HepG2 (cell line): ENCODE results near the gene POLN.

Source experiments
- ARNT2 ChIP-seq: sonication (generic); formaldehyde crosslinking; IDR thresholded peaks from 2 replicates; pipeline ENCODE4 v1.8.0; 2022; ENCODE audit warnings: mild to moderate bottlenecking, low read depth, missing genetic modification reagents, moderate library complexity
- EP300 ChIP-seq, 3 experiments: sonication (generic) in 1 of 3; formaldehyde crosslinking in 1 of 3; IDR thresholded peaks; 2 replicates each; pipeline versions ENCODE4 v1.5.1 to v1.6.1; 2011 to 2020; ENCODE audit warnings: low read depth in 2 of 3, low read length in 2 of 3, borderline replicate concordance in 1 of 3, improper control_type of control experiment in 1 of 3, mild to moderate bottlenecking in 1 of 3, missing genetic modification reagents in 1 of 3, moderate library complexity in 1 of 3
- NFE2L1 ChIP-seq: sonication (generic); formaldehyde crosslinking; IDR thresholded peaks from 2 replicates; pipeline ENCODE4 v1.4.0; 2020; ENCODE audit warnings: missing genetic modification reagents, mild to moderate bottlenecking, borderline replicate concordance
- YY1 ChIP-seq: IDR thresholded peaks from 2 replicates; pipeline ENCODE4 v1.6.1; 2011; ENCODE audit warnings: low read length, low read depth, moderate library complexity, mild to moderate bottlenecking; ENCODE audit not compliant: insufficient read depth, insufficient replicate concordance
- TF ChIP-seq, protein P1 (sequence below): sonication (generic); formaldehyde crosslinking; IDR thresholded peaks from 2 replicates; pipeline ENCODE4 v1.5.1; 2020; ENCODE audit warnings: mild to moderate bottlenecking, missing genetic modification reagents

DNA sequence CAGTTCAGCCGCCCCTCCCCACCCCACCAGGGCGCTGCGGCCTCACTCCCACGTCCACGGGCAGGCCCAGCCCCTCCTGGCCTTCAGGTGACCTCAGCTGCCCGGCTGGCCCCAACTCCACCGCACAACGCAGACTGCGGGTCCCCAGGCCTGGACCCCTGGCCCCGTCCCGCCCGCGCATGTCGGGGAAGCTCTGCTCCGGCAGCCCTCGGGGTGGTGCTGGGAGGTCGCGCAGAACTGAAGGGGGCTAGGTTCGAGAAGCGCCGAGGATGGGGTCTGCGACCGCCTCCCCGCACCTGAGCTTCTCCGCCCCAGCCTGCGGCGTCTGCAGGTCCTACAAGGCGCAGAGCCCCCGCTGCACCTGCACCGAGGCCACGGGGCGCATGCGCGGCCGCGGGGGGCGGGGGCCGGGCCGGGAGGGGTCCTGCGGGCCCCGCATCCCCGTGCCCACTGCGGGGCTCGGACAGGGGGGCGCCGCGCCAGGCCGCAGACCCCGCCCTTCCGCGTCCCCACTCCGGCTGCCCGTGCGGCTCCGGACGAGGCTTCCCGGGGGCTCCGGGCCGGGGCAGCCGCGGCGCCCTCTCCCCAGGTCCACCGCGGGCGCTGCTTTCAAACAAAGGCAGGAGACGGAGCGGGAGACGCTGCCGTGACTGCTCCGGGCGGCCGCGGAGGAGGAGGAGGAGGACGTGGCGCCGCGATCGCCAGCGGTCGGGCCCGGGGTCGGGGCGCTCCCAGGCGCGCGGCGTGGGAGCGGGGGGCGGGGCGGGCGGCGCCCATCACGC is 183.5 kb downstream of the POLN start:
- TF ChIP-seq YY1 (no peak), NFE2L1 (no peak), ARNT2 (no peak), EP300 (IDR thresholded peaks at IDR 0.05; ENCODE audit: low read depth in 2 of 2, low read length in 2 of 2) (no peak), EP300 (CRISPR knock-in tag; IDR thresholded peaks at IDR 0.05; ENCODE audit: borderline replicate concordance) (no peak)
- TF ChIP-seq, protein P1, sequence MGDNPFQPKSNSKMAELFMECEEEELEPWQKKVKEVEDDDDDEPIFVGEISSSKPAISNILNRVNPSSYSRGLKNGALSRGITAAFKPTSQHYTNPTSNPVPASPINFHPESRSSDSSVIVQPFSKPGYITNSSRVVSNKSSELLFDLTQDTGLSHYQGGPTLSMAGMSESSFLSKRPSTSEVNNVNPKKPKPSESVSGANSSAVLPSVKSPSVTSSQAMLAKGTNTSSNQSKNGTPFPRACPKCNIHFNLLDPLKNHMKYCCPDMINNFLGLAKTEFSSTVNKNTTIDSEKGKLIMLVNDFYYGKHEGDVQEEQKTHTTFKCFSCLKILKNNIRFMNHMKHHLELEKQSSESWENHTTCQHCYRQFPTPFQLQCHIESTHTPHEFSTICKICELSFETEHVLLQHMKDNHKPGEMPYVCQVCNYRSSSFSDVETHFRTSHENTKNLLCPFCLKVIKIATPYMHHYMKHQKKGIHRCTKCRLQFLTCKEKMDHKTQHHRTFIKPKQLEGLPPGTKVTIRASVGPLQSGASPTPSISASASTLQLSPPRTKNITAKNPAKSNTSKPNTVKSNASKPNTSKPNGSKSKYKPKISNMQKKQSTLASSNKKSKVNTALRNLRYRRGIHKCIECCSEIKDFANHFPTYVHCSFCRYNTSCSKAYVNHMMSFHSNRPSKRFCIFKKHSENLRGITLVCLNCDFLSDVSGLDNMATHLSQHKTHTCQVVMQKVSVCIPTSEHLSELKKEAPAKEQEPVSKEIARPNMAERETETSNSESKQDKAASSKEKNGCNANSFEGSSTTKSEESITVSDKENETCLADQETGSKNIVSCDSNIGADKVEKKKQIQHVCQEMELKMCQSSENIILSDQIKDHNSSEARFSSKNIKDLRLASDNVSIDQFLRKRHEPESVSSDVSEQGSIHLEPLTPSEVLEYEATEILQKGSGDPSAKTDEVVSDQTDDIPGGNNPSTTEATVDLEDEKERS, result no peak
